Right lobe of liver (tissue), 4 donors: Measurements from ENCODE around the gene CLIC6.

ENCODE experiments used
- CTCF ChIP-seq, 4 donors: fragments of 200-600 bp in 3 of 4; fragments of 450-650 bp in 1 of 4; IDR thresholded peaks; one replicate each; pipeline versions ENCODE4 v1.5.1 to v1.8.0; 2016 to 2022; ENCODE audit warnings: antibody characterized with exemption in 4 of 4, mild to moderate bottlenecking in 2 of 4
- POLR2A ChIP-seq: fragments of 450-650 bp; IDR thresholded peaks from one replicate; pipeline ENCODE4 v1.6.1; 2017; ENCODE audit warnings: antibody characterized with exemption, mild to moderate bottlenecking
- donor health status: DM: no; HTN: no; CAD: no.
- donor health status: DM: no; HTN: no; CAD: no.
- donor health status: DM: no; HTN: yes; CAD: no.

- TF ChIP-seq POLR2A (no peak), CTCF (IDR thresholded peaks at IDR 0.05) (no peak)
These were observed 29.5 kb upstream of the CLIC6 start for GRCh38 chr21:34639250-34639649.
